SK-N-MC (cell line): ENCODE results near the gene HOXD12.

Experiments used
- DNase-seq: peaks from one replicate; pipeline ENCODE4 v3.0.0-alpha.2; 2011; ENCODE audit warnings: low read depth, low spot score
- H3K27ac ChIP-seq: fragments of 200-600 bp; sonication (generic); 2 replicates; pipeline ENCODE4 v1.5.1; 2016; ENCODE audit warnings: mixed run types
- H3K36me3 ChIP-seq: fragments of 200-600 bp; sonication (generic); 2 replicates; pipeline ENCODE4 v1.6.1; 2017; ENCODE audit warnings: antibody characterized with exemption, low read length, mixed read lengths; ENCODE audit not compliant: insufficient read depth
- H3K4me3 ChIP-seq: fragments of 200-600 bp; sonication (generic); 2 replicates; pipeline ENCODE4 v1.5.1; 2016
- H3K9ac ChIP-seq: fragments of 200-600 bp; sonication (generic); 2 replicates; pipeline ENCODE4 v1.8.0; 2017; ENCODE audit warnings: mixed run types, mixed read lengths; ENCODE audit not compliant: insufficient read length
- H3K9me3 ChIP-seq: fragments of 200-600 bp; sonication (generic); 2 replicates; pipeline ENCODE4 v1.6.1; 2017; ENCODE audit warnings: low read depth, mild to moderate bottlenecking, antibody characterized with exemption, low read length, moderate library complexity, mixed read lengths
- EZH2 ChIP-seq: fragments of 200-600 bp; sonication (generic); IDR thresholded peaks from one replicate; pipeline ENCODE4 v1.6.1; 2017; ENCODE audit warnings: antibody characterized with exemption
- FOXP2 ChIP-seq: optimal IDR thresholded peaks from 2 replicates; pipeline ENCODE3; 2011; ENCODE audit warnings: mild to moderate bottlenecking, moderate library complexity; ENCODE audit not compliant: insufficient read depth; ENCODE audit errors: extremely low read length, control extremely low read depth
- POLR2AphosphoS5 ChIP-seq: IDR thresholded peaks from 2 replicates; pipeline ENCODE4 v1.6.1; 2012; ENCODE audit warnings: mild to moderate bottlenecking, low read depth, low read length, borderline replicate concordance

The HOXD12 gene

GRCh38 chr2:176124110-176124946 is 24.7 kb downstream of the HOXD12 start:
- no peak for DNase-seq
- Histone ChIP-seq H3K4me3 (peak overlapping the region; percentile 93), H3K9ac (peak overlapping the region; percentile 84), H3K9me3 (no peaks in the 10 kb centered on the region), H3K27ac (no peak overlapping the region), H3K36me3 (peaks cover 6% of the 10 kb centered on the region; the same call in 1 of the 2 replicates)
- TF ChIP-seq EZH2 = no peak
- TF ChIP-seq POLR2AphosphoS5 = no peak
- no peak for TF ChIP-seq FOXP2

DNA sequence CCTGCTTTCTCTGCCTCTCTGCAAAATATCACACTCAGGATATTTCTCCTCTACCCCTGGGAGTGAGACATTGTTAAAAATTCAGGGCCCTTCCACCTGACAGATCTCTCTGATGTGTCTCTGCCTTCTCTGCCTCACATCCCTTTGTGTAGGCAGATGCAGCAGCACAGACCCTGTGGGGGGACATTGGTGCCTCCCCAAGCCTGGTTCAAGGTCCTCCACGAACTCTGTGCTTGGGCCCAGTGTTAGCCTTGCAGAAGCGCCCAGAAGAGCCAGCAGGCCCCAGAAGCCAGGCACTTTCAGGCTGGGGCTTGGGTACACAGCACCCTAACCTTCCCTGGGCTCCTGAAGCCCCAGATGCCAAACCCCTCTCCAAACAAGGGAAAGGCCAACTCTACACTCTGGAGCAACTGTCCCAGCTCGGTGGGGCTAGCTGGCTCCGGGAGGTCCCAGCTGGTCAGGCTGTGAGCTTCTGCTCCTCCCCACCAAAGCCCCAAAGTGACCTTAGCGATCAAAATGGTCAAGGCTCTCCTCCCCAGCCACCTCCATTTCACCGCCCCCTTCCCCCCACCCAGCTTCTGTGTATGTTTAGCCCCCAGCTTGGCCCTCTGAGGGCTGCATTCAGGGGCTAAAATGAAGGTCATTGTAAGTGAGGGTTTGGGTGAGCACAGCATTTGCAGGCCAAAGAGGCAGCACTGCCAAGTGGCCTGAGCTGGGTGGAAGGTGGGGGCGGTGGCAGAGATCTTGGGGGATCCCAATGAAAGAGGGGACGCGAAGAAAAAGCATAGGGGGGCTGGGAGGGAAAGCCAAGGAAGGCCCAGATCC is 25.6 kb downstream of the HOXD12 start:
- TF ChIP-seq FOXP2 (no peak), EZH2 (no peak), POLR2AphosphoS5 (no peak)
- no peak for DNase-seq
- Histone ChIP-seq H3K27ac (no peak overlapping the region), H3K4me3 (no peak overlapping the region), H3K36me3 (no peaks in the 10 kb centered on the region), H3K9ac (no peak overlapping the region), H3K9me3 (no peaks in the 10 kb centered on the region)

DNA sequence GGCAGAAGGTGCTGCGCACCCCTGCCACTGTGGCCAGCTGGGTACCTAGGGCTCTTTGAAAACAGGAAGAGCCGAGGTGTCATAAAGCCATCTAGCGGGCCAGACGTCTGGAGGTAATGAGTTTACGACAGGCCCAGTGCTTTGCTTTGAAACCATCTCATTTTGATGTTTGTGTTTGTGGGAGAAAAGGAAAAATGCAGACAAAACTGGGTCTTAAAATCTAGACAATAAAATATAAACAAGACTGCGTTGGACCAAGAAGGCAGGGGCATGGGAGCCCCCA is 26.1 kb downstream of the HOXD12 start:
- H3K9me3 ChIP-seq = no peaks in the 10 kb centered on the region

DNA sequence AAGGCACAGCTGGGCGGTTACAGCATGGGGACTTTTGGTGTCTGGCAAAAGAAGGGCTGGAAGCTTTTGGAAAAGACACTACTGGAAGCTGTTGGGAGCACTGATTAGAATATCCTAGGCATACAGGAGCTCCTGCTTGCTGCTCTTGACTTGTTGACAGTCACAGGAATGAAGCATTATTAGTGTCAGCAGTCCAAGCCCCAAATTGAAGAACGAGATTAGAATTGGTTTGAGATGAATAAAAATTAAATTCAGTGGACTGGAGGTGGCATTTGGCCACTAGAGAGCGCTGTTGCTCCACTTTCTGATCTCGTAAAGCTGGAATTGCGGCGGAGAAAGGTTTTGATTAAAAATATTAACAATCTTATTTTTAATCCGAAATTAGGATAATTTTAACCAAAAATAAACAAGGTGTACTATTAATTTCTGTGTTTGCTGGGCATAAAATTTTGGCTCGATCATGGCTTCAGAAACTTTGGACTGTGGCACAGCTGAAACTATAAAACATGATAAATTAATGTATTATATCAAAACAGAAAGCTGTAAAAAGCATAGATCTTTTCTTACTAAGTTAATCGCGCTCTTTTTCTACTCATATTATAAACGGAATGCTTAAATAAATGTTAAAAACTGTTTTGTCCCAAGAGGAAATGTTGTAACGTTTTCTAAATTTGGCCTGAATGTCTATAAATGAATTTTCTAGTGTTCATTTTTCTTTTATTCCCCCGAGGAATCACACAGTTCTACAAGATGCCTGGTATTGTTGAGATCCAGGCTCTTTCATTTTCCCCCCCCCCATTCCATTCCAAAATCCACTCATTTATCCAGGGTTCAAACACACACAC is 27.6 kb downstream of the HOXD12 start:
- Histone ChIP-seq H3K9ac (peak overlapping the region; percentile 46), H3K9me3 (no peaks in the 10 kb centered on the region), H3K36me3 (no peaks in the 10 kb centered on the region), H3K27ac (peak overlapping the region; percentile 77), H3K4me3 (peak overlapping the region; percentile 89)
- no peak for DNase-seq
- TF ChIP-seq EZH2 (no peak), FOXP2 (no peak), POLR2AphosphoS5 (no peak)

More for the DNA sequence above, 26.1 kb downstream of the HOXD12 start:
- no peak overlapping the region for H3K4me3 ChIP-seq
- no peaks in the 10 kb centered on the region for H3K36me3 ChIP-seq
- H3K9ac ChIP-seq = no peak overlapping the region
- DNase-seq = no peak
- H3K27ac ChIP-seq = 0 out of 2 replicates have a peak overlapping the region, but pooled peaks have one; percentile 26
- no peak for TF ChIP-seq POLR2AphosphoS5
- TF ChIP-seq EZH2 = no peak
- no peak for TF ChIP-seq FOXP2

GRCh38 chr2:176127774-176128072 is 28.1 kb downstream of the HOXD12 start:
- Histone ChIP-seq H3K9me3 (no peaks in the 10 kb centered on the region), H3K27ac (peak overlapping the region; percentile 88), H3K4me3 (peak overlapping the region; percentile 89), H3K36me3 (no peaks in the 10 kb centered on the region), H3K9ac (peak overlapping the region; percentile 7)
- no peak for DNase-seq
- TF ChIP-seq EZH2 (no peak), FOXP2 (no peak), POLR2AphosphoS5 (no peak)

- Histone ChIP-seq H3K9ac (peak overlapping the region; percentile 72), H3K4me3 (peak overlapping the region; percentile 89), H3K27ac (peak overlapping the region; percentile 88), H3K9me3 (no peaks in the 10 kb centered on the region), H3K36me3 (no peaks in the 10 kb centered on the region)
- TF ChIP-seq POLR2AphosphoS5 (peak; percentile 30; the same call in 1 of the 2 replicates), FOXP2 (no peak)
- no peak for DNase-seq
Measured at GRCh38 chr2:176128172-176128981, 28.8 kb downstream of the HOXD12 start.

- peak within 1 kb of the TSS; percentile 72 for H3K9ac ChIP-seq
- H3K4me3 ChIP-seq = peak within 1 kb of the TSS; percentile 89
- no peaks in the 10 kb centered on the region for H3K9me3 ChIP-seq
- no peak for DNase-seq
- peak within 1 kb of the TSS; percentile 88 for H3K27ac ChIP-seq
- TF ChIP-seq FOXP2 (peak; percentile 52), EZH2 (no peak), POLR2AphosphoS5 (peak; percentile 74)
- no peaks in the 10 kb centered on the region for H3K36me3 ChIP-seq
Measured at GRCh38 chr2:176128982-176129796, 29.6 kb downstream of the HOXD12 start, which contains the start of gene HOXD8. HOXD8 (plus strand) TSS chr2:176129705; CDS start chr2:176130367, 662 bp downstream.
